Gastrocnemius medialis (tissue), 4 donors: ENCODE measurements around the gene MEIS2.

Experiments used
- CTCF ChIP-seq, 5 experiments: fragments of 450-650 bp in 3 of 5; fragments of 200-600 bp in 2 of 5; sonication (generic) in 2 of 5; IDR thresholded peaks in 4 of 5; conservative IDR thresholded peaks in 1 of 5; 1 replicate in 4 of 5; 2 replicates in 1 of 5; pipeline ENCODE4 v1.5.1; 2016 to 2019; ENCODE audit warnings: antibody characterized with exemption in 5 of 5, mild to moderate bottlenecking in 3 of 5, moderate library complexity in 3 of 5
- POLR2A ChIP-seq, 2 donors: fragments of 450-650 bp; IDR thresholded peaks; one replicate each; pipeline ENCODE4 v1.6.1; 2017; ENCODE audit warnings: antibody characterized with exemption in 2 of 2, mild to moderate bottlenecking in 2 of 2, moderate library complexity in 2 of 2

GRCh38 chr15:36977659-36978058 lies 122.7 kb downstream of the MEIS2 start:
- TF ChIP-seq POLR2A (IDR thresholded peaks at IDR 0.05) (no peak), CTCF (IDR thresholded peaks at IDR 0.05 in 4 of 5, conservative IDR thresholded peaks at IDR 0.05 in 1 of 5) (no peak)
